ENCODE data around the gene PDSS2.

DNA sequence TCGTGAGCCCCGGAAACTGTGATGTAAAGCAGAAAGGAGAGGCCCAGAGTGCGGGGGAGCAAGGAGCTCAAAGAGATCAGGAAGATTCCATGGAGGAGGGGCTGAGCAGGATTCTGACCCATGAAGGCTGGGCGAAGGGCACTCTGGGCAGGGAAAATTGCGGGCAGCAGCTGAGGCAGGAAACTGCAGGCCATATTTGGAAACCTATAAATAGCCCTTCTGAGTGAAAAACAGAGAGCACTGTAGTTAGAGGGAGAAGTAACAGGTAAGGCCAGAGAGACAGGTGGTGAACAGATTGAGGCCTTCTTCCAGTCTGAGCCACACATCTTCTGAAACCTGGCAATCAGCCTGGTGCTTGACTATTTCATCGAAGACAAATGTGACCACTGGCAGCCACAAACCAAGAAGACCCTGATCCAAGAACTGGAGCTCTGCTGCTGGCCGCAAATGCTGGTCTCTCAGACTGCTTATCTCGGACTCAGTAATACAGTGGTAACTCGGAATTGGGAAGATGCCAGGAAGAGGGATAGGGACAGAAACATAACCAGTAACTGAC, 329.9 kb downstream of the PDSS2 start:
- TF ChIP-seq TAF1 (conservative IDR thresholded peaks at IDR 0.05) (no peak), CTCF (IDR thresholded peaks at IDR 0.05; ENCODE audit: low read depth, low read length, missing input control) (no peak), SP1 (IDR thresholded peaks at IDR 0.05) (no peak), HNF4G (IDR thresholded peaks at IDR 0.05) (no peak)
